CD4-positive, alpha-beta T cell treated with Interferon gamma for 1 hour (primary cell): ENCODE results near the gene C2orf92.
A peak's percentile ranks its signal among the peaks of the same experiment; 100 is the strongest.
"Not testable (repeated sequence)": the region's sequence is repeated elsewhere in the genome, so short reads cannot be mapped to it uniquely, and the experiment has no call there.

ENCODE experiments used
- DNase-seq: peaks from one replicate; pipeline ENCODE4 v3.0.0-alpha.2; 2020

Gene C2orf92

GRCh38 chr2:97695744-97696143, 26.2 kb downstream of the C2orf92 start:
- no peak for DNase-seq

DNA sequence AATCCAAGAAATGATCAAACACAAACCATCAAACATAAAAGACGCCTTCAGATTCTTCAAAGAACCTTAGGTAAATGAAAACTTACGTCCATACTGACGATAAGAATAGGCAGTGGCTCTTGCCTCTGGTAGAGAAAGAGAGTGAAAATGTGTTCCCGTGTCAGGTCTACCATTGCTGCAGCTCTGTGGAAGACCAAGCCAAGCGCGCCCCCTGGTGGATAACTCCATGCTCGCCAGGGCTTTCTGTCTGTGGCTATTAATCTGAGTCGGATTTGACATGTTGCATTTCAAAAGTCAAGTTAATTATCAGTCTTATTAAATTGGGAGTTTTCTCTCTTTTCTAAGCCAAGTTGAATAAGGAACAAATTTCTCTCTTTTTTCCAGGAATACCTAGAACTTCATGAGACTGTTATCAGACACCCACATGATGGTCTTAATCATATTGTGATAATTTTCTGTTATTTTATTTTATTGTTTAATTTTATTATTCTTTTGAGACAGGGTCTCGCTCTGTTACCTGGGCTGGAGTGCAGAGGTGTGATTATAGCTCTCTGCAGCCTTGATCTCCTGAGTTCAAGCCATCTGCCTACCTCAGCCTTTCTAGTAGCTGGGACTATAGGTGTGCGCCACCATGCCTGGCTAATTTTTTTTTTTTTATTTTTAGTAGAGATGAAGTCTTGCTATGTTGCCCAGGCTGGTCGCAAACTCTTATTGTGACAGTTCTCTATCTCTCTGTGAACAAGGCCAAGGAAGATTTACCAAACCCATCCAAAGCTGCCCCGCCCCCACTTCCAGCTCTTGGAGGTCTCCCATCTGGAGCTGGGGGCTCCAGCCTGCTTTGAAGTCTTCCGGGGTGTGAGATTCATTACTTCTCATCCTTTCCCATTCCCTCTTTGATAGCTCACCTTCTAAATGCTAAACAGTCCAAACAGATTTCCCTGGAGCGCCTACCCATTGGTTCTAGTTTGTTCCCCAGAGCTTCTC, 28.0 kb downstream of the C2orf92 start:
- peak; percentile 84 for DNase-seq

- no peak for DNase-seq
Observed at GRCh38 chr2:97698530-97698929, 29.0 kb downstream of the C2orf92 start.

- DNase-seq = peak; percentile 48
Observed at GRCh38 chr2:97699765-97700444, 30.4 kb downstream of the C2orf92 start.

DNA sequence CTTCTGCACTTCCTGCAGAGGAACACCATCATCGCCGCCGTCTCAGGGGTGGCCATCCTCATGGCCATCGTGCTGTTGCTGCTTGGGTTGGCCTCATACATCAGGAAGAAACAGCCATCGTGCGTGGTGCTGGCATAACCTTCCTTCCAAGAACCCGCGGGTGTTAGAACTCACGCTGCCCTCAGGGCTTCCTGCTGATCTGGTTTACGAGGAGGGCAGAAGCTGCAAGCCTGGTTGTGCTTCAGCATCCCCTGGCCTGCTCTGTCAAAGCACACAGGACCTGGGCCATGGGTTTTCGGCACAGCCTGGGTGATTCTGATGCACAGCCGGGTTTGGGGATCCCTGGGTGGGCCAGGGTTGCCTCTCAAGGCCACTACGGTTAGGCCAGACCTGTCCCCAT, 31.7 kb downstream of the C2orf92 start:
- DNase-seq = no peak

DNA sequence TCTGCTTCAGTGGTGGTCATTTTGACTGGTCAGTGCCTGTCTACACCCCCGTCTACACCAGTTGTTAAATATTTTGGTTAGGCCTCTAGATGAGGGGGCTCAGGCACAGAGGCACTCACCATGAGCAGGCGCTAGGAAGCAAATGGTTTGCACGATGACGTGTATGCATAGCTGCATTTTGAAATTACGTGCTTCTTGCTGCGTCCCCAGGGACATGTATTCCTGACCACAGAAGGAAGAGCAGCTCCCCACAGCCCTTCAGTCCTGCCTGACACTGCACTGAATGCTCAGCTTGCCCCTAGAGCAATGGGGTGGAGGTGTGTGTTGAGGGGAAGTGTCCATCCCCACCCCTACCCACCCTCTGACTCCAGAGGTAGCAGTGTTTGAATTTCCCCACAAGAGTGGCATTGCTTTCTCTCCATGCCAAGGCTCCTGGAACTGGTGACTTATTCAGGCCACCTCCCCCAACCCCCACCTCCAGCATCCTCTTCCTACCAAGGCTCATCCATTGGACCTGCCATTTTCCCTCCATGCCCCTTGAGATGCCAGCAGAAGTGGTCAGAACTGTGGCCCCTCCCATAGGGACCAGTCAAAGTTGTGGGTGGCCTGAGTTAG, 32.4 kb downstream of the C2orf92 start:
- DNase-seq = no peak

DNA sequence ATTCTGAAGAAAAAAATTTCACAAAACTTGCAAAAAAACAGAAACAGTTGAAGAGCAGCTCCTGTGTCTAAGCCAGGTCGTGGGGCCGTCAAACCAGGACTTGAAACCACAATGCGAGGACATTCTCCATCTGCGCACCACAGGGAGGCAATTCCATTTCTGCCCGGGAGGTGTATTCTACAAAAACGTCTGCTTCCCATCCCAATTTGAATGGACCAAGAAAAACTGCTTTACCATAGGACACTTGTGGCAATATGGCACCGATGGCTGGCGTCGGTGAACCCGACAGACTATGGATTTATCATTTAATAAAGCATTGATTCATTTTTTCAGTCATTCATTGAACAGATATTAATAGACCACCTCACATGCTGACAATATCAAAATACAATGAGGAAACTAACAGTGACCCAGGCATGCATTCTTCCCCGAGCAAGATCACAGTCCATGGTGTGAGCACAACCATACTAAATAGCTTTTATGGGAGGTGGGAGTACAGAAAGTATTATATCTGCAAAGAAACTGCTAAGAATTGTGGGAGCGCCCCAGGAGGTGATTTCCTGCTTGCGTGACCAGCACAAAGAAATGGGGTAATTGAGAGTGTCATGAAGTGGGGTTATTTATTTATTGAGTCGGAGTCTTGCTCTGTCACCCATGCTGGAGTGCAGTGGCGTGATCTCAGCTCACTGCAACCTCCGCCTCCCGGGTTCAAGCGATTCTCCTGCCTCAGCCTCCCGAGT, 33.4 kb downstream of the C2orf92 start:
- no peak for DNase-seq

DNA sequence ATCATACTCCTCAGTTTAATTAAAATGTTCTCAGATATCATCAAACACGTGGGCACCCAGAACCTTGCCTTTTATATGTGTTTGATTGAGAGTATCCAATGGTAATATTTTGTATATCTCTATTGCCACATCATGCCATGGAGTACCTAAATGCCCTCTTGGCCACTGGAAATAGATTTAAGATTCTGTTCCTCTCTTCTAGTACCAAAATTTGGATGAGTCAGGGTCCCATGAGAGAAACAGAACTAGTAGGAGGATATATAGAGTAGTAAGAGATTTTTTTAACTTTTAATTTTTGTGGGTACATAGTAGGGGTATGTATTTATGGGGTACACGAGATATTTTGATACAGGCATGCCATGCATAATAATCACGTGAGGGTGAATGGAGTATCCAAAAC, 34.2 kb downstream of the C2orf92 start:
- DNase-seq = no peak

DNA sequence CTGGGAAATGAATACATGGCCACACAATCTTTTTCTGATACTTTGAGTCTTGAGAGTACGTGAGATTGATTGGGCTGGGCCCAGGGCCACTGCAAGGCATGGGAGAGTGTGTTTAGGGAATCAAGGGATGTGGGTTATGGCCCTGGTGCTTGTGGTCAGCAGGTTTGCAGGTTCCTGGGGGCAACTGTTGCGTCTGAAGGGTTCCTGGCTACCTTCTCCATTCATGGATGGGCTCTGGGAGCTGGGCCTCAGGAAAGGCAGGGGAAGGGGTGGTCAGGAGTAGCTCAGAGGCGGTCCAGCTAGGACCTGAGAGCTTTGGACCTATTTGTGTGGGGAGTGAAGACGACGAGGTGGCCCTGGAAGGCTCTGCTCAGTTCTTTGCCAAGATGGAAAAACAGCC, 35.5 kb downstream of the C2orf92 start:
- DNase-seq = no peak

GRCh38 chr2:97706112-97706511, 36.6 kb downstream of the C2orf92 start:
- DNase-seq = no peak

DNA sequence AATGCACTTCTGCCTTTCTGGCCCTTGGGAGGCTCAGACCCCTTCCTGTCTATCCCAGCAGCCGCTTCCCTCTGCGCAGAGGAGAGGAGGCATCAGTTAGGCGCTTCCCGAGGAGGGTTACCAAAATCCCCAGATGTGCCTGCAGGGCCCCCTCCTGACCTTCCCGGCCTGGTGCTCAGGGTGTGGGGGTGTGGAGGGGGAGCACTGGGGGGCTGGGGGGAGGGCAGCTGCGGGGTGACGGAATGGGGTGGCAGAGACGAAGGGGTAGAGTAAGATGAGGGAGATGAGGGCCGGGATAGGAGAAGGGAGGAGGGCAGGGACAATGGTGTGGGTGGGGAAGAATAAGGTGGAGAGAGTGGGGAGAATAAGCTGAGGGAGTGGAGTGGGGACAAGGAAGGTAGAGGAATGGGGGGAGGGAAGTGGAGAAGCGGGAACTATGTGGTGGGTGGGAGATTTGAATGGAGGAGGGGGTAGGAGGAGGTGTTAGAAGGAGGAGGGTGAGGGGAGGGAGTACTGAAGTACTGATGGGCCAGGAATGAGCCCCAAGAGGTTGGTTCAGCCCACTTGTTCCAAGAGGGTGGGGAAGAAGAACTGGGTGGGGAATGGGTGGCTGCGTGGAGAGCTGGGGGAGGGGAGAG, 37.3 kb downstream of the C2orf92 start:
- no peak for DNase-seq

DNA sequence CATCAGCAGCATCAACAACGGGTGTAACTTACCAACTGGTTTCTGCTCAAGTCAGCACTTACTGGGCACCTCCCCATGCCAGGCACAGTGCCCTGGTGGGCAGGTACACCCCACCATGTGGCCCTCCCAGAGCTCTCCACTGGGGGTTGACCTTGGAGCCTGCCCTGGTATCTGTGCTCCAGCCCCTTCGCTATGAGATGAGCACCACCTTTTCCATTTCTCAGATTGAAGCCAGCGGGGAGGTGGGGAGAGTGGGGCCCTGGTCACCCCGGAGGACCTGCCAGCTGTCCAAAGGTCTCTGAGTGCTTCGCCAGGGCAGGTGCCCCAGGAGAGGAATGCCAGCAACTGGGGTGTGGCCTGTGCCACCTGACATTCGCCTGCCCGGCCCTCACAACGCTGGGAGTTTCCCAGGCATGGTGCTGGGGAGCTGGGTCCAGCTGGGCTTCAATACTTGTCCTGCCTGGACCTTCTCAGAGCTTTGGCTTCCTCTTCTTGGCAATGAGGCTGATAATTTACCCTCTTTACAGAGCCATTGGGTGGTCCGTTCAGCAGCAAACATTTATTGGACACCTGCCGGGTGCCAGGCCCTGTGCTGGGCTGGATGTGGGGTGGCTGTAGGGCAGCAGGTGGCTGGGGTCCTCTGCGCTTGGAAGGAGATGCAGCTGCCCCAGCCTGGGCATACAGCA, 38.0 kb downstream of the C2orf92 start:
- no peak for DNase-seq

DNA sequence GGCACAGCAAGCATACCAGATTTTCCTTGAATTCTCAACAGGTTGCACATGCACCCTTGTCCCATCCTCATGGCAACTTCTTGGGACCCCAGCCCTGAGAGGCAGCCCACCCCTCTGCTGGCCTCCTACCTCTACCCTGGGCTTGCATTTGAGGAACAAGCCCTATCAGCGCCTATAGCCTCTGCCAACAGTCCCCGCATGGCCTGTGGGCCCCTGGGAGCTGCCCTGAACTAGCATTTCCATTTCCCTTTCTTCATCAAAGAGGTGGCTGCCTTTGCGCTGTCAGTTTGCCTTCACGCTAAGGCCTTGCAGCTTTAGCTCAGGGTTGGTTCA, 38.5 kb downstream of the C2orf92 start:
- DNase-seq = no peak

DNA sequence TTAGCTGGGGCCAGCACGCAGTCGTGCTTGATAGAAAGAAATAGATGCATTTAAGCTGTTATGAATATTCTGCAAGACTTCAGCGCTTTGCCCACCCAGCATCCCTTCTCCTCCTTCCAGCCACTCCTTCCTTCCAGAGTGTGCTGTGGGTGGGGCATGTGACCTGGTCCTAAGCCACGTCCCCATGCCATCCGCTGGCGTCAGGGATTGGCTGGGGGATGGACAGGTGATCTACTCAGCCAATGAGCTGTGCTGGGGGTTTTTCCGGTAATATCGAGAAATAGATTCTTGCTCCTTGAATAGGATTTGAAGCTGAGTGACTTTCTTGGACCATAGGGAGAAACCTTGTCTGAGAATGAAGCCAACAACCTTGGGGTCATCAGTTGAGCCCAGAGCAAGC, 39.1 kb downstream of the C2orf92 start:
- no peak for DNase-seq

GRCh38 chr2:97711394-97711711, 41.8 kb downstream of the C2orf92 start:
- no peak for DNase-seq

GRCh38 chr2:97712175-97712574, 42.7 kb downstream of the C2orf92 start:
- not testable (repeated sequence) for DNase-seq

DNA sequence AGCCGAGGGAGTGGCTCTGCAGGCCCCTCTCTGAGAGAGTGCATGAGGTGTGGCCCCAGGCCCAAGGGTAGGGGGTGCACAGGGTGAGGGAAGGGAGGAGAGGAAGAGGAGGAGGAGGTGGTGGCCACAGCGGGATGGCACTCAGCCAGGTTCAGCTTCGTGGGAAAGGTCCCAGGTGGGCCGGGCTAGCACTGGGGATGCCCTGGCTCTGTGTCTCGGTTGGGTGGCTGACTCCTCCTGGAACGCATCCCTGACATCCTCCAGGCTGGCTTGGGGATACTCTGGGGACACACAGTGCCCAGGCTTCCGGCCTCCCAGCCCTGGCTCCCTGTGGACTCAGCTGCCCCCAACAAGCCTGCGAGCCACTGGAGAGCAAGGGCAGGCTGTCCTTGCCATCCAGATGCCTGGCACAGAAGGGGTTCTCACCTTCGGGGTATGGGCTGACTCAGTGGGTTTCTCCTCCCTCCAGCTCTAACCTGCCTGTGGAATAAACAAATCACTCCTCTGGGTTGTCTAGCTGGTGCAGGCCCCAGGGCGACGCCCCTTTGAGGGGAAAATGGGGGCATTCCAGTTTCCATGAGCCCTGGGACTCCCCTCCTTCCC, 43.3 kb downstream of the C2orf92 start:
- no peak for DNase-seq

DNA sequence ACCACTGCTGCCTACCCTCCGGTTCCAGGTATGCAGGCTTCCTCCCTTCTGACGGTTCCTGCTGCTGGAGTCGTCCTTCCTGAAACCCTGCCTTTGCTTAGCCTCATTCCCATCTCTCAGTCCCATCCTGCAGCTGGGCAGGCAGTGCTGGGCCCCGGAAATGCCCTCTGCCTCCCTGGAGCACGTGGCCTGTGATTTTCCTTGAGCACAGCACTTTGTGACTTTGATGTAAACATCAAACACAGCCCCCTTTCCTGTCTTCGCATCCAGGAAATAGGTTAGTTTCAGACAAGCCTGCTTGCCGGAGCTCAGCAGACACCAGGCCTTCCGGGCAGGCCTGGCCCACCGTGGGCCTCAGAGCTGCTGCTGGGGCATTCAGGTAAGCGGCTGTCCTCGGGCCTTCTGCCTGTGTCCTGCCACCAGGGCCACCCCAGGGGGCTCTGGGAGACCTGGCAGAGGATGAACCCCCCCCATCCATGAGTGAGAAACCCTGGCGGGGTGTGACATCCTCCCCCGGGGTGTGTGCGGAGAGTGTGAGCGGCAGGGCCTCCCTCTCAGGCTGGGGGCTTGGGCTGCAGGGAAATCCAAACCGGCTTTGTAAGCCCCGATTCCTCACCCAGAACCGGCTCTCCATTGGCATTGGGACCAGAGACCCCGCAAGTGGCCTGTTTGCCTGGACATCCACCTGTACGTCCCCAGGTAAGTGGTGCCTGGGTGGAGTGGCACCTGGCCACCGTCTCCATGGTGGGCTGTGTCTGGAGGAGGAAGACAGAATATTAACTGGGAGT, 44.0 kb downstream of the C2orf92 start, which contains the start of gene ZAP70:
Gene ZAP70 (plus strand): TSS at position 281 of the 788 bp plus-strand sequence. CDS start 10,461 bp downstream, outside the sequence.
- peak; percentile 39 for DNase-seq

DNA sequence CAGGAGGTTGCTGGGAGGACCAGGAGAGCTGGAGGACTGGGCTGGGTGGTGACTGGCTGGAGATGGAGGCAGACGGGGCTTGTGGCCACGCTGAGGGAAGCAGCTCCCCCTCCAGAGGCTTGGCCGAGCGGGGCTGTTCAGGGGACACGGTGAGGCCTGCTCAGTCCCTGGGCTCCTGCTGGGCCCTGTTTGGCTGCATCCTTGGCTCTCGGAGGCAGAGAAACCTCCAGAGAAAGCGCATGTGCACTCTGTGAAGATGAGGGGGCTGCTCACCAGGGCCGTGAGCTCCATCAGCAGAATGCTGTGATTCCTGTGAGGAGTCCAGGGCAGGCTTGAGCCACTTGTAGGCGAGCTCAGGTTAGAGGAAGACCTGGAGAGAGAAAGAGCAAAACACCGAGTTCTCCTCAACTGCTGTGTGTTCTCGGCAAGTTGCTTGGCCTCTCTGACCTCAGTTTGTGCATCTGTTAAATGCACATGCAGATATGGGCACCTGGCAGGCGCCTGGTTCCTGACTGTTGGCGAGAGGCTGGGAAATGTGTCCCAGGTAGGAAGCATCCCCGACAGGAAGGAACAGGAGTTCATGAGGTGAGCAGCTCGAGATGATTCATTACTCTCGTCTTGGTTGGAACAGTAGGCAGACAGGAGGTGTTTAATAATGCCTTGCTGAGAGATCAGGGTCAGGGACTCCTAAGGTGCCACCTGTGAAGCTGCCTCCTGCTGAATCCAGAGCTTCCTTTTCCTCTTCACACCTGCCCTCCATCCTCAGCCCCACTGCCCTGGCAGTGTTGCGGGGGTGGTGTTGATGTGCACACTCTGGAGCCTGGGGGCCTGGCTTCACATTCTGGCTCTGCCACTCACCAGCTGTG, 44.8 kb downstream of the C2orf92 start:
- DNase-seq = no peak
